NCI-H2081 treated with DMSO at 0.1 percent for 48 hours (cell line): ENCODE results near the gene SGF29.
"Not testable (repeated sequence)": the region's sequence is repeated elsewhere in the genome, so short reads cannot be mapped to it uniquely, and the experiment has no call there.

Experiments used
- DNase-seq: peaks from one replicate; lab custom pipeline; 2025; lab: John Stamatoyannopoulos, UW

The SGF29 gene

DNA sequence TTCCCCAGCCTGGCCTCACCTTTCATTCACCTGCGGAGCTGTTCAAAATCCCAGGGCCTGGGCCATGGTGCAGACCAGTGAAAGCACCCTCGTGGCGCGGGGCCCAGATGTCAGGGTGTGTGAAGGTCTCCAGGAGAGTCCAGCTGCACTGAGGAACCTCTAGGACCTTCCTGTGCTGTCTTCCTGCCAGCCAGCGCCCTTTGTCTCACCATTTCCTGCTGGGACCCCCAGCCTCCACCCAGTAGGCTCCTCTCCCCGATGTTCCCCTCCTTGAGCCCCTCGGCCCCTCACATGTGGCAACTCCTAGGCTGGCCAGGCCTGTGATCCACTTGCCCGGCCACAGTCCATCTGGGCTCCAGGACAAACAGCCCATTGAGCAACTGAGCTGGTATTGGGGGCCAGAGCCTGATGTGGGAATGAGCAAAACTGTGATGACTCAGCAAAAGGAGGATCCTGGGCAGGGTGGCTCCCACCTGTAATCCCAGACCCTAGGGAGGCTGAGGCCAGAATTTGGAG, 42.5 kb downstream of the SGF29 start:
- no peak for DNase-seq

DNA sequence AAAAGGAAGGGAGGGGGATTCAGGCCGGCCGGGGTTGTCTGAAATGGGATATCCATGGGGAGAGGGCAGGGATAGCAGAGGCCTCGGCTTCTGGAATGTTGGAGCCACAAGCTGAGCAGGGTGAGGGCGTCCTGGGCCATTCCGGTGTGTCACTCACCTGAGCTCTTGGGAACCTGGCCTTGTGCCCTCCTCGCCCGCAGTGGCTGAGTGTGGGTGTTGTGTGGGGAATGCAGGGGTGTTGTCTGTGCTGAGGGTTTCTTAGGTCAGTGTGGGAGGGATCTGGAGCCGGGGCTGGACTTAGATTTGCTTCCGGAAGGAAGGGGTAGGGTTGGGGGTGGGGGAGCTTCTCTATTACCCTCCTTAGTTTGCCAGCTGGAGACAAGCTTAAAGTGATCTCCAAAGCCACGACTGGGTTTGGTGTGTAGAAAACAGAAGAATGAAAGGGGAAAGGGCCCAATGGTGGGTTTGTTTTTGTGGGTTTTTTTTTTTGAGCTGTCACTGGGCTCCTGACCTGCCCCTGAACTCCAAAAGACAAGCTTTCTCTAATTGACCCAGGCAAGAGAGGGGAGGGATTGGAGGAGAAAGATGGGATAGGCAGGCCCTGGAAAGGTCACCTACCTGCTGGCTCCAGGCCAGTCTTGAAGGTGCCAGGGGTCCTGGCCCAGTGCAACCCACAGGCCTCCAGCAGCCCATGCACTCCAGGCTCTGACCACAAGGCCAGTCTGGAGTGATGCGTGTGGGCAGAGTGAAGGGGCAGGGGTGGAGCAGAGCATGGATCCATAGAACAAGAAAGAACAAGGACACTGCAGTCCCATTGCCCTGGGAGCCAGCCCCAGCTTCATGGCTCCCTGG, 43.3 kb downstream of the SGF29 start, which contains the start of gene SULT1A2:
SULT1A2 (minus strand) TSS at position 211 of the 852 bp plus-strand sequence. CDS start 1,120 bp downstream, outside the sequence.
- no peak for DNase-seq

DNA sequence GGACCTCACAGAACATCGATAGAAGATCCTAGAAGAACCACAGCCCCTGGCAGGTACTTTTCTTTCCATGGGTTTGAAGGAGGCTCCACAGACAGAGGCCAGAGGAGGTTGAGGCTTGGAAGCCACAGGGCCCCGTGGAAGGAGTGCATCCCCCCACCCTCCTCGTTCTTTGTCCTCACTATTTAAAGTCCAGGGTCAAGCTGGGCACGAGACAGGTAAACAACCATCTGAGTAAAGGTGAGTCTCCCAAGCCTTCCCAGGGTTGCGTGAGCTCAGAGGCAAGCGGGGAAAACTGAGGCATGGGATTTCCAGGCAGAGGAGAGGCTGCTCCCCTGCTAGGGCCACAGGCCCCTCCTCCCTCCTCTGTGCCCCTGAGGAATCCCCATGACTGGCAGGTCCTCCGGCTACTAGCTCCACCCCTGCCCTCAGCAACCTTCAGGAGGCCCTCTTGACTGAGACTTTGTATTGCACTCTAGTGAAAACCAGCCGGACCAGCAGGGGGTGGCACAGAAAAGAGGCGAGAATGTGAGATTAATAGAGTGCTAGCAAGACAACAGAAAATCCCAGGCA, 44.1 kb downstream of the SGF29 start:
- no peak for DNase-seq

DNA sequence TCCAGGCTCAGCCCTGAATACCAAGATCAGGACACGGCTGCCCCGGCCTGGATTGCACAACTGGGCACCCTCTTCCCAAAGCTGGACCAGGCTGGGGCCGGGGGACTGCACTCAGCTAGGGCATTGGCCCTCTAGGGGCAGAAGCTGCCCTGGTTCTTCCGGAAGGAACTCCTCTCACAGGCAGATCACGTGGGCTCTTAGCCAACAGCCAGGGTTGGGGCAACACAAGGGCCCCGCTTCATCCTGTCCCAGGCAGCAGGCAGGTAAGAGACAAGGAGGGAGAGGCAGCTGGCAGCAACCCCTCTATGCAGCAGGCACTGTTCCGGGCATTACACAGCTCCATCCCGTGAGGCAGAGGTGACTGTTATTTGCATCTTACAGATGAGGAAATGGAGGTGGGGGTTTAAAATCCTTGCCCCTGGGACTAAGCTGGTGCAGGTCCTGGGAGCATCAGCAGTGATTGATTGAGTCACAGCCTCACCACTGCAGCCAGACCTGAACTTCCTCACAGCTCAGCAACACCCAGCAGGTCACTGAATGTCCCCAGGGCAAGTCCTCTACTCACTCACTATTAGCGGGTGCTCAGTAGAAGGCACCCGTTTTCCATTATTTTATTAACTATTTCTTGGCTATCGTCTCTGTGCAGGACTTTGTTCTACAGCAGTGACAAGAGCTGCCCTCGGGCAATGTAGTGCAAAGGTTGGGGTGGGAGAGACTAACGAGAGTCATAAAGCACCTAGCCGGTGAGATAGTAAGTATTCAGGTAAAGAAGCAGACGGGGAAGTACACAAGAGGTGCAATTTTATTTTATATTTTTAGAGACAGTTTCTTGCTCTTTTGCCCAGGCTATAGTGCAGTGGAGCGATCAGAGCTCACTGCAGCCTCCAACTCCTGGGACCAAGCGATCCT, 45.9 kb downstream of the SGF29 start:
- not testable (repeated sequence) for DNase-seq

DNA sequence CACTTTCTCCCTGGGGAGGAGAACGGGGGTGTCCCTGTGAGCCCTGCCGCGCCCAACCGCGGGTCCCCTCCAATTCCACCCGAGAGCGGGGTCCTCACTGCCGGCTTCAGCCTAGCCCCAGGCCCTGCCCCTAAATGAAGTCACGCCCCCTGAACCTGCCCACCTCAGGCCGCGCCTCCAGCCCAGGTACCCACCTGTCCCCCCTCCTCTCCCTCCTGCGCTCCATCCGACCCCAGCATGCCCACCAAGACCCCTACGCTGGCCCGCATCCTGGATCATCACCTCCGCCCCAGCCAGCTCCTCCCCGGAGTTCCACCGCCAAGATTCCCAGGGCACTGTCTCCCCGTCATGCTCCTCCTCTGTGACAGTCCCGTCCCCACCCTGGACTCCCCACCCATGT, 47.2 kb downstream of the SGF29 start:
- DNase-seq: not testable (repeated sequence)

DNA sequence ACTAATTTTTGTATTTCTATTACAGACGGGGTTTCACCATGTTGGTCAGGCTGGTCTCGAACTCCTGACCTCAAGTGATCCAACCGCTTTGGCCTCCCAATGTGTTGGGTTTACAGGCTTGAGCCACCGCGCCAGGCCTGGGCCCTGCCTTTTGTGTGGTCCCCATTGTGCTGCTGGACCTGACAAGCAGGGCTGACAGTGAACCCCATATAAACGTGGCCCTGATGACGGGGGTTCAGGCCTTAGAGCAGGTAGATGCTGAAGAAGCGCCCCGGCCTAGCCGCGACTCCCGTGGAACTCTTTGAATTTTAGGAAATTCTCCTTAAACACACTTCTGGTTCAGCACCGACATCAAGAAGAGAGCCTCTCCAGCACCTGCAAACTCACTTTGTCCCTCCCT, 47.9 kb downstream of the SGF29 start:
- not testable (repeated sequence) for DNase-seq

DNA sequence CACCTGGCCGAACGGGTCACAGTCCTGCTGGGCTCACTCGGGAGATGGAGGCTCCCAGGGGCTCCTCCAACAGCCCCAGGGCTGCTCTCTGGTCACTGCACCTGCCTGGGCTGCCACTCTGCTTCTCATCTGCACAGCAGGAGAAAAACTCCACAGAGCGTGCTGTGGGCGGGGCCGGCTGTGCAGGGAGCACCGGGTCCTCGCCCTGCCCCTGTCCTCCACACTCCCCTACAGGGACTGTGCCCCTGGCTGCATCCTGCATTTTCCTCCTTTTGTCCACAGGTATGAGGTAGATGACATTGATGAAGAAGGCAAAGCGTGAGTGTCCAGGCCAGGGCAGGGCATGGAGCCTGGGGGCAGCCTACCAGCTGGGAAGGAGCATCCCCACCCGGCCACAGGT, 48.3 kb downstream of the SGF29 start:
- not testable (repeated sequence) for DNase-seq

DNA sequence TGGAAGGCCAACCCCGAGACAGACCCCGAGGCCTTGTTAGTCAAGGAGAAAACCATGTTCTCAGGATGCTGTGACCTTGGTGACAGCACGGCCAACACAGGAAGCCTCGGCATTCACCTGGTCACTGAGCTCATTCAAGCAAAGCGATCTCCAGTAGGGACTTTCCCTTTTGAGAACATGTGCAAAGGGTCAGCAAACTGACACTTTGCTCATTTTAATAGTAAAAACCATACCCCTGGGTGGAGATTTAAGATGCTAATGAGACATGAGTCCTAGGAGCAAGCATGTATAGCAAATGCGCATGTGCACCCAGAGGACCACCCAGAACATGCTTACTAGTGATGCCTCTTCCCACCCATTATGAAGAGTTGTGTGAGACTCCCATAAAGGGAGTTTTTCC, 48.8 kb downstream of the SGF29 start:
- DNase-seq: no peak

DNA sequence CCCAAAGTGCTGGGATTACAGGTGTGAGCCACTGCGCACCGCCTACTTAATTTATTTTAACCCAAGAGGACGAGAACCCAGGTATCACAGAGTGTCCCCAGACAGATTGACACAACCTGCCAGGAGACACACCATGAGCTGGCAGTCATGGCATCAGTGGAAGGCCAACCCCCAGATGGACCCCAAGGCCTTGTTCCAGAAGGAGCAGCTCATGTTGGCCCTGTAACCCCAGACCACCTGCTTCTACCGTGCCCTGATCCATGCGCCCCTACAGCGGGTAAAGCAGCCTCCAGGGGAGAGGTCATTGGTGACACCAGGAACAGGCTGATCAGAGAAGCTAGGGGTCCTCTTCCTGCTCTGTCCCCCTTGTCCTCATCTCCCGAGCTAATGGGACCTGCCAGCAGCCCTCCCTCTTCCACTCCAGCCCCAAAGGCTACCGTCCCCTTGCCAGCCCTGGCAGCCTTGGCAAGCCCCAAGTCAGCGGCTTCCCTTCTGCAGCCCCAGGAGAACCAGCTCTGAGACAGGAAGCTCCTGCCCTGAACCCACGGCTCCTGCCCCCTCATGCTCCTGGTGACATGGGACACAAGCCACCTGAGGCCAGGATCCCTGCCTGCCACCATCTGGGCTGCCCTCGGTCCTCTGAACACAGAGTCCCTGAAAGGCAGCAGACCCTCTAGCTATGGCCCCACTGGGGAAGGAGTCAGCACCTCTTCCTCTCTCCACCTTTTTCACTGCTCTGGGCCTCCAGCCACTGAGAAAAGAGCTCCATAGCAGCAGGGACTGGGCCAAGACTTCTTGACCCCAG, 49.9 kb downstream of the SGF29 start:
- DNase-seq: no peak

DNA sequence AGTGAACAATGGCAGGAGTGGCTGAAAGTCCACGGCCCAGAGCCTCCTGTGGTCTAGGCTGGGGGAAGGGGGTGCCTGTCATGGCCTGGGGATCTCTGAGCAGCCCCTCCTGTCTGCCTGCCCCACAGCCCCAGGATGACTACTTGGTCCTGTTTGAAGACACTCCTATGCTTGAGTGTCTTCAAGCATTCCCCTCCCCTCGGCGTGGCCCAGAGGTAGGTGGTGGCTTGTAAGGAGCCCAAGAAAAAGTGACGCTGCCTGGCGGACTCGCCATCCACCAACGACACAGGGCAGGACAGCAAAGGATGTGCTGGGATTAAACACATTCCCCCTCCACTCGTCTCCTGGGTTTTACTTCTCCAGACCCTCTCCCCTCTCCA, 50.5 kb downstream of the SGF29 start:
- DNase-seq: no peak

DNA sequence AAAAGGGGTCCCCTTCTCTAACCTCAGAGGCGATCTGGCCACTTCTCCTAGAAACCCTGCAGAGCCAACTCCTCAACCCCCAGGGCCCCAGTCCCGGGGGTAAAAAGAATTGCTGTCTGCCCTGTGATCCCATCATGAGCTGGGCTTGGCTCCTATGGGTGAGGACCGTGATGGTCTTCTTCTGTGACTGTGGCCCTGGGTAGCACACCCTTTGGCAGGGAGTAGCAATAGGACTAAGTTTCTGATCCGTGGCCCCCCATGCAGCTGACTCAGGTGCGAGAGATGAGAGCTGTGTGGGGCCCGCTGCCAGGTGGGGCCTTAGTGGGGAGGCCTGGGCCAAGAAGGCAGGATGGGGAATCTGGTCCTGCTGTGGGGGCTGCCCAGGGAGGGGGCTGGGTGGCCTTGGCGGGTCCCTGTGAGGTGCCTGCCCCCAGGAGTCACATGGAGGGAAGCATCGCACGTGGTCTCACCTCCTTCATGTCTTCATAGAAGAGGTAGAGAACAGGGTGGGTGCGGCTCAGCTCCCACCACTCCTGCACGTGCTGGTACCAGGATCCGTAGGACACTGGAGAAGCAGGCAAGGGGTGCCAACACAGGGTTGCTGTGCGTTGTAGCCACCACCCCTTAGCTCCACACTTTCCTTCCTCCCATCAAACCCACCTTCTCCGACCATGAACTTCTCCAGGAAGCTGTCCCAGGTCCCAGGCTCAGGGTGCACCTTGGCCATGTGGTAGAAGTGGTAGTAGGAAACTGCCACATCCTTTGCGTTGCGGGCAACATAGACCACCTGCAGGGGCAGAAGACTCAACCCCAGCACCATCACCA, 52.8 kb downstream of the SGF29 start:
- no peak for DNase-seq

DNA sequence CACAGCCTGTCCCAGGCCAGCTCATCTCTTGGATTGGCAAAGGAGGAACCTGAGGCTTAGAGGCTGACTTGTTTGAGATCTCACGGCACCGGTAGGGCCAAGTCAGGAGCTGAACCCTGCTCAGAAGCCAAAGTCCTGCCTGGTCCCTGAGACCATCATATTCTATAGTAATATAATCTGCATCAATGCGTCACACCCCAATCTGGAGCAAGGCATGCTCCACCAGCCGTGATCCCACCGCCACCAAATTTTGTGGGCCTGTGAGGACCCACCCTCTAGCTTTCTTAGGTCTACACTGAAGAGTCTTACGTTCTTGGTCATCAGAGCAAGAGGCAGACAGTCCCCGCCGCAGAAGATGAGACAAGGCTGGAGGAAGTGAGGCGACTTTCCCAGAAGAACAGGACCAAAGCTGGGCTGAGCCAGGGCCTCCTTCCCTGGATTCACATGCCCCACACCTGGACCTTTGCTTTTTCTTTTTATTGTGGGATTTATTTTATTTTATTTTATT, 53.5 kb downstream of the SGF29 start:
- DNase-seq: no peak

DNA sequence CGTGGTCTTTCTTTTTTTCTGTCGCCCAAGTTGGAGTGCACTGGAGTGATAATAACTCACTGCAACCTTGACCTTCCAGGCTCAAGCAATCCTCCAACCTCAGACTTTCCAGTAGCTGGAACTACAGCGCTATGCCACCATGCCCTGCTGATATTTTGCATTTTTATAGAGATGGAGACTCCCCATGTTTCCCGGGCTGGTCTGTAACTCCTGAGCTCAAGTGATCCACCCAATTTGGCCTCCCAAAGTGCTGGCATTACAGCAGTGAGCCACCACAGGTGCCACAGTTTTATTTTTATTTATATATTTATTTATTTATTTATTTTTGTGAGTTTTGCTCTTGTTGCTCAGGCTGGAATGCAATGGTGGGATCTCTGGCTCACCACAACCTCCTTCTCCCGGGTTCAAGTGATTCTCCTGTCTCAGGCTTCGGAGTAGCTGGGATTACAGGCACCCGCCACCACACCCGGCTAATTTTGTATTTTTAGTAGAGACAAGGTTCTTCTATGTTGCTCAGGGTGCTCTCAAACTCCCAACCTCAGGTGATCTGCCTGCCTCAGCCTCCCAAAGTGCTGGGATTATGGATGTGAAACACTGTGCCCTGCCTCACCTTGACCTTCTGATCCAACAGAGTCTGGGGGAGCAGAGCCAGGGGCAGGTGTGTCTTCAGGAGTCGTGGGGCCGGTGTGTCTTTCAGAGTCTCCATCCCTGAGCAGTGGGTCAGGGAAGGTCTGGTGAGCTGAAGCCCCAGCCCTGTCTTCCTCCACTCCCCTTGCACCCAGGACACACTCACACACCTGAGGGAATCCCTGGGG, 54.2 kb downstream of the SGF29 start:
- DNase-seq: not testable (repeated sequence)

DNA sequence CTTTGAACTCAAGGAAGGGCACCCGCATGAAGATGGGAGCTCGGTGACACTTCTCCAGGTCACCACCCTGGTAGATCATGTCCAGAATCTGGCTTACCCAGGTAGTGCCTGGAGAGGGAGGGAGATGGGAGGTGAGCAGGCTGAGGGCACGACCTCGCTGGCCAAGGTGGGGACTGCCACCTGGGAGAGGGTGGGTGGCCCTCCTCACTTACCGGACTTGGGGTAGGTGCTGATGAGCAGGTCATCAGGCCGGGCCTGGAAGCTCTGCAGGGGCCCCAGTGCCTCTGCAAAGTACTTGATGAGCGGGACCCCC, 54.7 kb downstream of the SGF29 start:
- DNase-seq: not testable (repeated sequence)

DNA sequence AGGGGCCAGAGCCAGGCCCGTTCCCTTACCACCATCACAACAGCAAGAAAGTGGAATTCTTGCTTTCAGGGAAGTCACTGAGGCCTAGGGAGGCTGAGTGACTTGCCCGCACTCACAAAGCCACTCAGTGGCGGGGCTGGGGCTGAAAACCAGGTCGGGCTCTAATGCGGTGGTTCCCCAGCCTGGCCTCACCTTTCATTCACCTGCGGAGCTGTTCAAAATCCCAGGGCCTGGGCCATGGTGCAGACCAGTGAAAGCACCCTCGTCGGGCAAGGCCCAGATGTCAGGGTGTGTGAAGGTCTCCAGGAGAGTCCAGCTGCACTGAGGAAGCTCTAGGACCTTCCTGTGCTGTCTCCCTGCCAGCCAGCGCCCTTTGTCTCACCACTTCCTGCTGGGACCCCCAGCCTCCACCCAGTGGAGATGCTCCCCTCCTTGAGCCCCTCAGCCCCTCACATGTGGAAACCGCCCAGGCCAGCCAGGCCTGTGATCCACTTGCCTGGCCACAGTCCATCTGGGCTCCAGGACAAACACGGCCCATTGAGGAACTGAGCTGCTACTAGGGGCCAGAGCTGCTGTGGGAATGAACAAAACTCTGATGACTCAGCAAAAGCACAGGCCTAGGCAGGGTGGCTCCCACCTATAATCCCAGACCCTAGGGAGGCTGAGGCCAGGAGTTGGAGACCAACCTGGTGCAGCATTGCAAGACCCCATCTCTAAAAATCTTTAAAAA, 55.3 kb downstream of the SGF29 start:
- DNase-seq: not testable (repeated sequence)

DNA sequence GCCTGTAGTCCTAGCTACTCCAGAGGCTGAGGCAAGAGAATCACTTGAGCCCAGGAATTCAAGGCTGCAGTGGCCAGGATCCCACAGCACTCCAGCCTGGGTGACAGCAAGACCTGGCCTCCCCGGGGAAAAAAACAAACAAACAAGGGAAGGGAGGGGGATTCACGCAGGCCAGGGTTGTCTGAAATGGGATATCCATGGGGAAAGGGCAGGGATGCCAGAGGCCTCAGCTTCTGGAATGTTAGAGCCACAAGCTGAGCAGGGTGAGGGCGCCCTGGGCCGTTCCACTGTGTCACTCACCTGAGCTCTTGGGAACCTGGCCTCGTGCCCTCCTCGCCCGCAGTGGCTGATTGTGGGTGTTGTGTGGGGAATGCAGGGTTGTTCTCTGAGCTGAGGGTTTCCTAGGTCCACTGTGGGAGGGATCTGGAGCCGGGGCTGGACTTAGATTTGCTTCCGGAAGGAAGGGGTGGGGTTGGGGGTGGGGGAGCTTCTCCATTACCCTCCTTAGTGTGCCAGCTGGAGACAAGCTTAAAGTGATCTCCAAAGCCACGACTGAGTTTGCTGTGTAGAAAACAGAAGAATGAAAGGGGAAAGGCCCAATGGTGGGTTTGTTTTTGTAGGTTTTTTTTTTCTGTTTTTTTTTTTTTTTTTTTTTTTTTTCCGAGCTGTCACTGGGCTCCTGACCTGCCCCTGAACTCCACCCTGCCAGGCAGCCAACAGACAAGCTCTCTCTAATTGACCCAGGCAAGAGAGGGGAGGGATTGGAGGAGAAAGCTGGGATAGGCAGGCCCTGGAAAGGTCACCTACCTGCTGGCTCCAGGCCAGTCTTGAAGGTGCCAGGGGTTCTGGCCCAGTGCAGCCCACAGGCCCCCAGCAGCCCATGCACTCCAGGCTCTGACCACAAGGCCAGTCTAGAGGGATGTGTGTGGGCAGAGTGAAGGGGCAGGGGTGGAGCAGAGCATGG, 56.2 kb downstream of the SGF29 start, which contains the start of gene SULT1A1:
SULT1A1 (minus strand) TSS at position 414 of the 964 bp plus-strand sequence. CDS start 1,189 bp downstream, outside the sequence.
- no peak for DNase-seq

DNA sequence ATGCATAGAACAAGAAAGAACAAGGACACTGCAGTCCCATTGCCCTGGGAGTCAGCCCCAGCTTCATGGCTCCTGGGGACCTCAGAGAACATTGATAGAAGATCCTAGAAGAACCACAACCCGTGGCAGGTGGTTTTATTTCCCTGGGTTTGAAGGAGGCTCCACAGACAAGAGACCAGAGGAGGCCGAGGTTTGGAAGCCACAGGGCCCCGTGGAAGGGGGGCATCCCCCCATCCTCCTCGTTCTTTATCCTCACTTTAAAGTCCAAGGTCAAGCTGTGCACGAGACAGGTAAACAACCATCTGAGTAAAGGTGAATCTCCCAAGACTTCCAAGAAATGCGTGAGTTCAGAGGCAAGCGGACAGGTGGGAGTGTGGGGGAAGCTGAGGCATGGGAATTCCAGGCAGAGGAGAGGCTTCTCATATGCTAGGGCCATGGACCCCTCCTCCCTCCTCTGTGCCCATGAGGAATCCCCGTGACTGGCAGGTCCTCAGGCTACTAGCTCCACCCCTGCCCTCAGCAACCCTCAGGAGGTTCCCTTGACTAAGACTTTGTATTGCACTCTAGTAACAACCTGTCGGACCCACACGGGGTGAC, 57.0 kb downstream of the SGF29 start:
- no peak for DNase-seq
